Natural killer cell (primary cell): ENCODE results near the gene MAML3. TPM values are rescaled to one million over a fixed set of nuclear protein-coding genes. Genes with fewer than 3 reads are reported as not detected.

Source experiments
- ATAC-seq, 3 donors: fragments of 150-1000 bp in 2 of 3; fragments of 200-7000 bp in 1 of 3; cut with Tn5 transposase; 1 replicate in 1 of 3; 2 replicates in 2 of 3; pipeline ENCODE4 v1.10.0; 2021; ENCODE audit warnings: mild to moderate bottlenecking in 2 of 3, moderate library complexity in 2 of 3
- DNase-seq, 2 donors: peaks; one replicate each; pipeline versions ENCODE4 v3.0.0 to v3.0.0-alpha.2; 2013 to 2021; ENCODE audit warnings: mixed read lengths in 1 of 2
- H3K27ac ChIP-seq: one replicate; pipeline ENCODE4 v1.5.1; 2013; ENCODE audit warnings: mild to moderate bottlenecking, low read length
- H3K27me3 ChIP-seq: one replicate; pipeline ENCODE4 v1.6.1; 2013; ENCODE audit warnings: low read length; ENCODE audit not compliant: control insufficient read depth, insufficient read depth
- H3K36me3 ChIP-seq: one replicate; pipeline ENCODE4 v1.6.1; 2013; ENCODE audit warnings: low read length; ENCODE audit not compliant: control insufficient read depth, insufficient read depth
- H3K4me1 ChIP-seq: one replicate; pipeline ENCODE4 v1.6.1; 2013; ENCODE audit warnings: low read length; ENCODE audit not compliant: control insufficient read depth, insufficient read depth
- H3K4me3 ChIP-seq: one replicate; pipeline ENCODE4 v1.5.1; 2013; ENCODE audit warnings: low read length
- H3K9me3 ChIP-seq: one replicate; pipeline ENCODE4 v1.6.1; 2013; ENCODE audit warnings: low read length; ENCODE audit not compliant: control insufficient read depth, insufficient read depth
- H3K27ac Mint-ChIP-seq, 2 donors: one replicate each; pipeline ENCODE4 v1.8.0; 2022; ENCODE audit warnings: mild to moderate bottlenecking in 2 of 2, mixed read lengths in 2 of 2, moderate library complexity in 1 of 2
- H3K27me3 Mint-ChIP-seq, 2 donors: one replicate each; pipeline ENCODE4 v1.8.0; 2022; ENCODE audit warnings: low read depth in 2 of 2, mixed read lengths in 2 of 2
- H3K36me3 Mint-ChIP-seq: one replicate; pipeline ENCODE4 v1.8.0; 2022; ENCODE audit warnings: mixed read lengths
- H3K4me1 Mint-ChIP-seq, 2 donors: one replicate each; pipeline ENCODE4 v1.8.0; 2022; ENCODE audit warnings: mixed read lengths in 2 of 2
- H3K4me3 Mint-ChIP-seq: one replicate; pipeline ENCODE4 v1.8.0; 2022; ENCODE audit warnings: mild to moderate bottlenecking, moderate library complexity, mixed read lengths
- H3K9me3 Mint-ChIP-seq, 2 donors: one replicate each; pipeline ENCODE4 v1.8.0; 2022; ENCODE audit warnings: mixed read lengths in 2 of 2
- WGBS: methylation state at CpG from one replicate; pipeline ENCODE4 v1.1.7; 2013; ENCODE audit warnings: missing lambda C conversion rate; ENCODE audit not compliant: insufficient coverage; 5-methylcytosine and 5-hydroxymethylcytosine counted together
- intact Hi-C: fragments of 100-400 bp; cut with micrococcal nuclease; formaldehyde crosslinking; loops from one replicate; pipeline ENCODE4 v1.14.2; 2022
- total RNA-seq, 4 donors: library from RNA; stranded (reverse); fragments of 120-200 nt in 1 of 4; gene quantifications; one replicate each; pipeline versions ENCODE4 v1.2.3 to v1.2.4, GENCODE V29; 2013 to 2022
- TF ChIP-seq, protein P1 (sequence below): fragments of 200-600 bp; IDR thresholded peaks from one replicate; pipeline ENCODE4 v1.8.0; 2022; ENCODE audit warnings: antibody characterized with exemption

MAML3 gene
- total RNA-seq, 3 donors from 2014 or later (not counting 1 experiment from before 2014, with no cell fraction given), result 1.7 to 5.6 (median 2.8) TPM

DNA sequence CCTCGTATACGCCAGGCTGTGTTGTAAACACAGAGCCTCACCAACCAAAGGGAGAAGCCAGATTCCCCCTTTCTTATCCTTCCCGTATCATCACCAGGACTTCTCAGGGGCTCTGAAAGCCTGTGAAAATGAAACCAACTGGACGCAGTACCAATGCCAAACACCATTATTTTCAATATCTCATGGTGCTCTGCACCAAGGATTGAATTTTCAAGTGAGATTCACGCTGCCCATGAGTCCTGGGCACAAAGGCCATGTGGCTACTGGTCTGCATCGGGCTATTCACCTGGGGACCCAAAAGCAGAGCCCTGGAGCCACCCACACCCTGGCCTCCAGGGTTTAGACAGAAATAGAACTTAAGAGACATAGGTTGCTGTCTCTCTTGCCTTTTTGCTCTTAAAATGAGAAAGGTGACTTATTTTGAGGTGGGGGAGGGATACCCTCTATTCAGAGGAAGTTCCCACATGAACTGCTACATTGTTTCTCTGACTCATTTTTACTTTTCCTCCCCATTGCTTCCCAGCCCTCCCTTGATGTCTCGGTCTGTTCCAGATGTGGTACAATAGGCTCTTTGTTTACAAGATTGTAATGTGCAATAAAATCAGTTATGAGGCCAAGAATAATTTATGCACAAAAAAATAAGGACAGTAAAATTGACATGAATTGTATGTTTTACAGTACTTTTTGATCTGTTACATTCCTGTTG is 55.4 kb downstream of the MAML3 start:
- ATAC-seq (no peak), DNase-seq (no peak)
- H3K9me3 ChIP-seq, result no peaks in the 10 kb centered on the region
- WGBS, result 83% methylated on average over 6 of the region's 7 CpGs
- TF ChIP-seq, protein P1, sequence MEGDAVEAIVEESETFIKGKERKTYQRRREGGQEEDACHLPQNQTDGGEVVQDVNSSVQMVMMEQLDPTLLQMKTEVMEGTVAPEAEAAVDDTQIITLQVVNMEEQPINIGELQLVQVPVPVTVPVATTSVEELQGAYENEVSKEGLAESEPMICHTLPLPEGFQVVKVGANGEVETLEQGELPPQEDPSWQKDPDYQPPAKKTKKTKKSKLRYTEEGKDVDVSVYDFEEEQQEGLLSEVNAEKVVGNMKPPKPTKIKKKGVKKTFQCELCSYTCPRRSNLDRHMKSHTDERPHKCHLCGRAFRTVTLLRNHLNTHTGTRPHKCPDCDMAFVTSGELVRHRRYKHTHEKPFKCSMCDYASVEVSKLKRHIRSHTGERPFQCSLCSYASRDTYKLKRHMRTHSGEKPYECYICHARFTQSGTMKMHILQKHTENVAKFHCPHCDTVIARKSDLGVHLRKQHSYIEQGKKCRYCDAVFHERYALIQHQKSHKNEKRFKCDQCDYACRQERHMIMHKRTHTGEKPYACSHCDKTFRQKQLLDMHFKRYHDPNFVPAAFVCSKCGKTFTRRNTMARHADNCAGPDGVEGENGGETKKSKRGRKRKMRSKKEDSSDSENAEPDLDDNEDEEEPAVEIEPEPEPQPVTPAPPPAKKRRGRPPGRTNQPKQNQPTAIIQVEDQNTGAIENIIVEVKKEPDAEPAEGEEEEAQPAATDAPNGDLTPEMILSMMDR, result no peak
- Mint-ChIP-seq H3K4me3 (no peak overlapping the region), H3K27ac (no peak overlapping the region), H3K27me3 (peaks cover 34 to 40% of the 10 kb centered on the region in 2 donors), H3K36me3 (no peaks in the 10 kb centered on the region), H3K9me3 (no peaks in the 10 kb centered on the region), H3K4me1 (peaks cover 26 to 36% of the 10 kb centered on the region in 2 donors)
- no peak overlapping the region for H3K27ac ChIP-seq
- no peaks in the 10 kb centered on the region for H3K27me3 ChIP-seq
- H3K4me1 ChIP-seq, result peaks cover 34% of the 10 kb centered on the region
- H3K4me3 ChIP-seq, result no peak overlapping the region
- no peaks in the 10 kb centered on the region for H3K36me3 ChIP-seq
- intact Hi-C loops, result loop anchor here (5.0 kb wide), 1 partner anchor 54 kb away; the partner anchor contains the start of gene MAML3

DNA sequence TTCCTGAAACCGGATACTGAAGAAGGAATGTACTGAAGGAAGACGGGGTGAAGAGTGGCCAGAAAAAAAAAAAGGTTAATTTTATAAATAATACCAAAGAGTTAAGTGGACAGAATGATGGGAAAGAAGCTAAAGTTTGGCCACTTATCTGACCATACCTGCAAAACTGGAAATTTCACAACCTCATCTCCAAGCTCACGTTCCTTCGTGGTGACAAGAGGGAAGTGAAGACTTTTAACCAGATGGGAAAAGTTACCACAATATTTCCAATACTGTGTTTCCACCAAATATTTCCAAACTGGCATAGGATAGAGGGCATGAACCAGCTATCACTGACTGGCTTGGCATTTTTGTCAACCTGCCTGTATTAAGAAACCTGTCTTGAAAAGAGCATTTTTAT is 56.4 kb downstream of the MAML3 start:
- no peak overlapping the region for H3K27ac Mint-ChIP-seq

DNA sequence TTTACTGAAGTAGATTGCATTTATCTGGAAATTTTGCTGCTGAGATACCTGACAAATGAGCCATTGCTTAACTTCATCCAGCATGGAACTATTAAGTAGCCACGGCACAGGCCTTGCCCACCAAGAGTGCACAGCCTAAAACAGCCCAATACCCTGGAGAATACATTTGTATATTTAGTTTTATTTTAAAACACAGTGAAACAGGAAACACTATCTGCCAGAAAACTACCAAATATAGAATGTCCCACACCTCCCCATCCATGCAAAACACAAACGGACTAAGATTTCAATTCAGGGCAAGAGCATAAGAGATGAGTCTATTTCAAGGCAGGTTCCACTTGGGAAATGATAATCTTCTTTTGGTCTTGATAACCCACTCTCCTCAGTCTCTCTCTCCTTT is 57.1 kb downstream of the MAML3 start:
- Mint-ChIP-seq H3K9me3 (no peaks in the 10 kb centered on the region), H3K4me1 (peaks cover 34% of the 10 kb centered on the region in 2 donors), H3K36me3 (no peaks in the 10 kb centered on the region), H3K4me3 (no peak overlapping the region), H3K27ac (no peak overlapping the region), H3K27me3 (peaks cover 34 to 41% of the 10 kb centered on the region in 2 donors)
- no peak for ATAC-seq
- intact Hi-C loops, result loop anchor here (5.0 kb wide), 1 partner anchor 55 kb away; the partner anchor contains the start of gene MAML3
- Histone ChIP-seq H3K9me3 (no peaks in the 10 kb centered on the region), H3K4me3 (no peak overlapping the region), H3K27me3 (no peaks in the 10 kb centered on the region), H3K36me3 (no peaks in the 10 kb centered on the region), H3K4me1 (peaks cover 45% of the 10 kb centered on the region), H3K27ac (no peak overlapping the region)
- WGBS, result 17% methylated on average over 1 of the region's 2 CpGs
- TF ChIP-seq, protein P1, result no peak
- no peak for DNase-seq

More for the DNA sequence above, 56.4 kb downstream of the MAML3 start:
- H3K4me1 Mint-ChIP-seq, result peaks cover 28 to 34% of the 10 kb centered on the region in 2 donors
- Histone ChIP-seq H3K27ac (no peak overlapping the region), H3K27me3 (no peaks in the 10 kb centered on the region), H3K4me1 (peaks cover 38% of the 10 kb centered on the region), H3K36me3 (no peaks in the 10 kb centered on the region), H3K9me3 (no peaks in the 10 kb centered on the region), H3K4me3 (no peak overlapping the region)
- TF ChIP-seq, protein P1, result no peak
- H3K9me3 Mint-ChIP-seq, result no peaks in the 10 kb centered on the region
- WGBS, result 83% methylated on average over 1 of the region's 4 CpGs
- no peaks in the 10 kb centered on the region for H3K36me3 Mint-ChIP-seq
- DNase-seq, result no peak
- no peak overlapping the region for H3K4me3 Mint-ChIP-seq
- peaks cover 34 to 40% of the 10 kb centered on the region in 2 donors for H3K27me3 Mint-ChIP-seq
- intact Hi-C loops, result loop anchor here (5.0 kb wide), 1 partner anchor 55 kb away; the partner anchor contains the start of gene MAML3
- no peak for ATAC-seq
